ENCODE results near the gene SMARCD1.

Gene SMARCD1

GRCh38 chr12:50104417-50105366 is 19.6 kb downstream of the SMARCD1 start:
- H3K4me1 ChIP-seq (ENCODE audit: control insufficient read depth in 2 of 2, insufficient read depth in 1 of 2, low read depth in 1 of 2, low read length in 2 of 2) = peaks cover 4 to 11% of the 10 kb centered on the region in 2 donors
- no peak overlapping the region for H2BK12ac ChIP-seq (ENCODE audit: low read length)
- H3K27ac ChIP-seq (replicated peaks; ENCODE audit: low read length) = no peak overlapping the region
- peak overlapping the region; percentile 84 for H4K8ac ChIP-seq (ENCODE audit: low read depth, low read length)
- H2BK120ac ChIP-seq (ENCODE audit: low read depth, low read length) = no peak overlapping the region
- DNase-seq (ENCODE audit: low spot score) = no peak
- H3K14ac ChIP-seq (ENCODE audit: low read length) = peak overlapping the region; percentile 67
- no peak overlapping the region for H2BK15ac ChIP-seq (ENCODE audit: low read length)
- no peak overlapping the region for H2AFZ ChIP-seq (ENCODE audit: low read length)
- no peak overlapping the region for H3K4me2 ChIP-seq (ENCODE audit: insufficient read depth, low read length, poor library complexity, severe bottlenecking)
- peaks cover 0 to 1% of the 10 kb centered on the region in 2 donors for H3K9me3 ChIP-seq (replicated peaks in 1 of 2; ENCODE audit: control insufficient read depth in 2 of 2, insufficient read depth in 1 of 2, low read depth in 1 of 2, low read length in 2 of 2)
- H3K4me3 ChIP-seq (ENCODE audit: low read length in 2 of 2) = no peak overlapping the region
- peak overlapping the region; percentile 47 for H3K23ac ChIP-seq (ENCODE audit: low read depth, low read length, poor library complexity)
- H3K27me3 ChIP-seq (ENCODE audit: control insufficient read depth in 3 of 3, insufficient read depth in 3 of 3, low read depth in 1 of 3, low read length in 3 of 3) = no peaks in the 10 kb centered on the region
- peak overlapping the region; percentile 20 for H2AK5ac ChIP-seq (ENCODE audit: low read depth, low read length)
- H3K79me1 ChIP-seq (ENCODE audit: low read depth, low read length) = no peaks in the 10 kb centered on the region
- peak overlapping the region; percentile 57 for H3K18ac ChIP-seq (ENCODE audit: low read length)
- peaks cover 6 to 30% of the 10 kb centered on the region in 2 donors for H3K36me3 ChIP-seq (replicated peaks in 1 of 2; ENCODE audit: control insufficient read depth in 2 of 2, insufficient read depth in 2 of 2, low read length in 2 of 2)
- no peak overlapping the region for H3K4ac ChIP-seq (ENCODE audit: low read length)
- no peak overlapping the region for H2BK5ac ChIP-seq (ENCODE audit: low read length)
- no peak overlapping the region for H4K91ac ChIP-seq (ENCODE audit: low read depth, low read length, poor library complexity)
- no peak overlapping the region for H3K9ac ChIP-seq (ENCODE audit: low read depth, low read length, poor library complexity)
- WGBS, 2 donors (ENCODE audit: extremely low coverage in 2 of 2, insufficient read length in 2 of 2, insufficient replicate concordance in 1 of 2) = no CpG with 5 or more reads among the region's 14 CpGs

- Histone ChIP-seq H3K23ac (ENCODE audit: low read depth, low read length, poor library complexity) (no peak overlapping the region), H2AFZ (ENCODE audit: low read length) (no peak overlapping the region), H2BK15ac (ENCODE audit: low read length) (no peak overlapping the region), H2BK5ac (ENCODE audit: low read length) (no peak overlapping the region), H2BK12ac (ENCODE audit: low read length) (no peak overlapping the region), H3K18ac (ENCODE audit: low read length) (no peak overlapping the region), H3K4ac (ENCODE audit: low read length) (no peak overlapping the region), H4K8ac (ENCODE audit: low read depth, low read length) (no peak overlapping the region), H3K9ac (ENCODE audit: low read depth, low read length, poor library complexity) (no peak overlapping the region), H3K36me3 (replicated peaks in 1 of 2; ENCODE audit: control insufficient read depth in 2 of 2, insufficient read depth in 2 of 2, low read length in 2 of 2) (peaks cover 0 to 18% of the 10 kb centered on the region in 2 donors), H3K4me2 (ENCODE audit: insufficient read depth, low read length, poor library complexity, severe bottlenecking) (no peak overlapping the region), H3K27ac (replicated peaks; ENCODE audit: low read length) (no peak overlapping the region), H2BK120ac (ENCODE audit: low read depth, low read length) (no peak overlapping the region), H2AK5ac (ENCODE audit: low read depth, low read length) (no peak overlapping the region), H3K14ac (ENCODE audit: low read length) (peak overlapping the region; percentile 11), H3K4me1 (ENCODE audit: control insufficient read depth in 2 of 2, insufficient read depth in 1 of 2, low read depth in 1 of 2, low read length in 2 of 2) (peaks cover 17 to 24% of the 10 kb centered on the region in 2 donors), H3K27me3 (ENCODE audit: control insufficient read depth in 3 of 3, insufficient read depth in 3 of 3, low read depth in 1 of 3, low read length in 3 of 3) (no peaks in the 10 kb centered on the region), H3K79me1 (ENCODE audit: low read depth, low read length) (no peaks in the 10 kb centered on the region), H4K91ac (ENCODE audit: low read depth, low read length, poor library complexity) (no peak overlapping the region), H3K9me3 (replicated peaks in 1 of 2; ENCODE audit: control insufficient read depth in 2 of 2, insufficient read depth in 1 of 2, low read depth in 1 of 2, low read length in 2 of 2) (peaks cover 0 to 1% of the 10 kb centered on the region in 2 donors), H3K4me3 (ENCODE audit: low read length in 2 of 2) (no peak overlapping the region)
- no CpG with 5 or more reads among the region's 12 CpGs for WGBS, 2 donors (ENCODE audit: extremely low coverage in 2 of 2, insufficient read length in 2 of 2, insufficient replicate concordance in 1 of 2)
- no peak for DNase-seq (ENCODE audit: low spot score)
Measured at GRCh38 chr12:50105913-50106450, 20.8 kb downstream of the SMARCD1 start.

GRCh38 chr12:50106907-50107306 is 21.8 kb downstream of the SMARCD1 start:
- peaks cover 0 to 11% of the 10 kb centered on the region in 2 donors for H3K36me3 ChIP-seq (replicated peaks in 1 of 2; ENCODE audit: control insufficient read depth in 2 of 2, insufficient read depth in 2 of 2, low read length in 2 of 2)
- H3K9me3 ChIP-seq (replicated peaks in 1 of 2; ENCODE audit: control insufficient read depth in 2 of 2, insufficient read depth in 1 of 2, low read depth in 1 of 2, low read length in 2 of 2) = peaks cover 0 to 1% of the 10 kb centered on the region in 2 donors
- no peak overlapping the region for H2AK5ac ChIP-seq (ENCODE audit: low read depth, low read length)
- no peak overlapping the region for H4K8ac ChIP-seq (ENCODE audit: low read depth, low read length)
- H3K4me1 ChIP-seq (ENCODE audit: control insufficient read depth in 2 of 2, insufficient read depth in 1 of 2, low read depth in 1 of 2, low read length in 2 of 2) = peaks cover 20 to 26% of the 10 kb centered on the region in 2 donors
- no peak overlapping the region for H2BK15ac ChIP-seq (ENCODE audit: low read length)
- no peak overlapping the region for H2BK12ac ChIP-seq (ENCODE audit: low read length)
- DNase-seq (ENCODE audit: low spot score) = no peak
- H2BK120ac ChIP-seq (ENCODE audit: low read depth, low read length) = no peak overlapping the region
- H2AFZ ChIP-seq (ENCODE audit: low read length) = no peak overlapping the region
- H3K18ac ChIP-seq (ENCODE audit: low read length) = no peak overlapping the region
- no peak overlapping the region for H3K4ac ChIP-seq (ENCODE audit: low read length)
- no peak overlapping the region for H3K4me3 ChIP-seq (ENCODE audit: low read length in 2 of 2)
- no peak overlapping the region for H4K91ac ChIP-seq (ENCODE audit: low read depth, low read length, poor library complexity)
- no peak overlapping the region for H3K14ac ChIP-seq (ENCODE audit: low read length)
- no peak overlapping the region for H3K9ac ChIP-seq (ENCODE audit: low read depth, low read length, poor library complexity)
- H3K27me3 ChIP-seq (ENCODE audit: control insufficient read depth in 3 of 3, insufficient read depth in 3 of 3, low read depth in 1 of 3, low read length in 3 of 3) = no peaks in the 10 kb centered on the region
- H3K27ac ChIP-seq (replicated peaks; ENCODE audit: low read length) = no peak overlapping the region
- no peaks in the 10 kb centered on the region for H3K79me1 ChIP-seq (ENCODE audit: low read depth, low read length)
- no peak overlapping the region for H2BK5ac ChIP-seq (ENCODE audit: low read length)
- no peak overlapping the region for H3K4me2 ChIP-seq (ENCODE audit: insufficient read depth, low read length, poor library complexity, severe bottlenecking)
- H3K23ac ChIP-seq (ENCODE audit: low read depth, low read length, poor library complexity) = no peak overlapping the region
- WGBS, 2 donors (ENCODE audit: extremely low coverage in 2 of 2, insufficient read length in 2 of 2, insufficient replicate concordance in 1 of 2) = no CpG with 5 or more reads among the region's 3 CpGs
